Panc1 (cell line): ENCODE results near the gene FAM83B. TPM values are rescaled to one million over a fixed set of nuclear protein-coding genes. Genes with fewer than 3 reads are reported as not detected.

Experiments
- ATAC-seq: fragments of 200-7000 bp; cut with Tn5 transposase; 2 replicates; pipeline ENCODE4 v1.9.1; 2020; ENCODE audit warnings: mild to moderate bottlenecking, moderate library complexity
- BruUV-seq: library from RNA; stranded (reverse); fragments of 400-500 nt; replicated peaks from 2 replicates; lab custom pipeline; 2021; lab: Mats Ljungman, UMichigan
- CTCF ChIA-PET: fragments of 300-600 bp; sonication (Branson Sonifier 250); formaldehyde crosslinking; loops from one replicate; lab custom pipeline; 2022; ENCODE audit warnings: antibody characterized with exemption; lab: Charles Lee
- POLR2A ChIA-PET: fragments of 300-600 bp; sonication (Branson Sonifier 250); formaldehyde crosslinking; loops from one replicate; lab custom pipeline; 2022; ENCODE audit warnings: antibody characterized with exemption; lab: Charles Lee
- DNase-seq: peaks from one replicate; pipeline ENCODE4 v3.0.0-alpha.2; 2010; ENCODE audit warnings: low read depth, low spot score
- H3K27ac ChIP-seq: 2 replicates; pipeline ENCODE4 v1.5.1; 2011; ENCODE audit warnings: mild to moderate bottlenecking, low read length, inconsistent platforms
- H3K27me3 ChIP-seq: fragments of 200-500 bp; sonication (Bioruptor generic); 2 replicates; pipeline ENCODE4 v1.6.0; 2014; ENCODE audit warnings: low read length, inconsistent platforms; ENCODE audit not compliant: control insufficient read depth, insufficient read depth
- H3K36me3 ChIP-seq: fragments of 200-500 bp; sonication (Bioruptor generic); 2 replicates; pipeline ENCODE4 v1.5.1; 2014; ENCODE audit warnings: inconsistent platforms, mild to moderate bottlenecking, low read length, moderate library complexity; ENCODE audit not compliant: control insufficient read depth, insufficient read depth
- H3K4me1 ChIP-seq: 2 replicates; pipeline ENCODE4 v1.5.1; 2011; ENCODE audit warnings: inconsistent platforms, mild to moderate bottlenecking, low read length, moderate library complexity; ENCODE audit not compliant: control insufficient read depth, insufficient read depth
- H3K4me3 ChIP-seq, 2 experiments: 2 replicates each; pipeline ENCODE4 v1.5.1; 2011 to 2012; ENCODE audit warnings: low read depth in 2 of 2, low read length in 2 of 2, mild to moderate bottlenecking in 2 of 2, inconsistent platforms in 1 of 2, moderate library complexity in 1 of 2
- H3K9me3 ChIP-seq: fragments of 200-500 bp; sonication (Bioruptor generic); 2 replicates; pipeline ENCODE4 v1.5.1; 2014; ENCODE audit warnings: low read depth, mild to moderate bottlenecking, inconsistent platforms, low read length, moderate library complexity; ENCODE audit not compliant: control insufficient read depth, insufficient read depth
- POLR2AphosphoS5 ChIP-seq: IDR thresholded peaks from 2 replicates; pipeline ENCODE4 v1.6.1; 2012; ENCODE audit warnings: mild to moderate bottlenecking, low read depth, low read length, moderate library complexity
- SIN3A ChIP-seq: IDR thresholded peaks from 2 replicates; pipeline ENCODE4 v1.6.1; 2012; ENCODE audit warnings: low read depth, mild to moderate bottlenecking, low read length, moderate library complexity, borderline replicate concordance; ENCODE audit not compliant: insufficient read depth
- TCF7L2 ChIP-seq: IDR thresholded peaks from 2 replicates; pipeline ENCODE4 v1.6.1; 2011; ENCODE audit warnings: mild to moderate bottlenecking, low read depth, low read length, inconsistent platforms
- in situ Hi-C: cut with HindIII; loops from 2 replicates; pipeline ENCODE4 v1.10.0; 2016; ENCODE audit warnings: low sequenced_read_pairs, low pct_unique_long_range_greater_than_20kb
- intact Hi-C: fragments of 100-400 bp; cut with micrococcal nuclease; formaldehyde crosslinking; loops from one replicate; pipeline ENCODE4 v1.10.0; 2022; ENCODE audit not compliant: unreplicated experiment
- total RNA-seq: library from RNA; stranded (reverse); gene quantifications from one replicate; pipeline ENCODE4 v1.2.1, GENCODE V29; 2021; ENCODE audit not compliant: unreplicated experiment
- TF ChIP-seq, protein P1 (sequence below): fragments of 450-650 bp; IDR thresholded peaks from 2 replicates; pipeline ENCODE4 v1.5.1; 2017; ENCODE audit warnings: mild to moderate bottlenecking
- TF ChIP-seq, protein P2 (sequence below), 2 experiments: IDR thresholded peaks; 2 replicates each; pipeline ENCODE4 v1.6.1; 2011 to 2012; ENCODE audit warnings: low read depth in 2 of 2, control low read depth in 1 of 2, low read length in 1 of 2, mild to moderate bottlenecking in 1 of 2, moderate library complexity in 1 of 2; ENCODE audit not compliant: insufficient read depth in 1 of 2

The FAM83B gene
- total RNA-seq, 1 experiment from 2014 or later: not detected

DNA sequence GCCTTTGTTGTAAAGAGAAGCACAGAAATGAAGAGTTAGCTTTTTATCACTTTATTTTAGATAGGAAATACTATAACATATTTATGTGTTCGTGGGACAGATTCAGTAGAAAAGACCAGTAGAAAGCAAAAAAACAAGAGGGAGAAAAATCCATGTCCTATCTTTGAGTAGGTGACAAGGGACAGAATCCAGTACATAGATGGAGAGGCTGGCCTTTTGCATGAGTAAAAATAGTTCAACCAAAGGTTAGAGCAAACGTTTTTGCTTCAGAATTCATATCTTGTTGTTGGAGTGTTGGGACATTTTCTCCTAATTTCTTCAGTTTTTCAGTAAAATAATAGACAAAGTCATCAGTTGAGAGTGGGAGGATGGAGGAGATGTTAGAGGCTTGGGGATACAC is 19.6 kb upstream of the FAM83B start:
- Histone ChIP-seq H3K27me3 (no peaks in the 10 kb centered on the region), H3K9me3 (no peaks in the 10 kb centered on the region; the same call in 1 of the 2 replicates), H3K36me3 (no peaks in the 10 kb centered on the region), H3K4me1 (no peaks in the 10 kb centered on the region), H3K4me3 (no peak overlapping the region), H3K27ac (no peak overlapping the region)
- CTCF ChIA-PET: no interaction called here
- no peak for DNase-seq
- in situ Hi-C loops: no loop called here
- POLR2A ChIA-PET: no interaction called here
- TF ChIP-seq, protein P1, sequence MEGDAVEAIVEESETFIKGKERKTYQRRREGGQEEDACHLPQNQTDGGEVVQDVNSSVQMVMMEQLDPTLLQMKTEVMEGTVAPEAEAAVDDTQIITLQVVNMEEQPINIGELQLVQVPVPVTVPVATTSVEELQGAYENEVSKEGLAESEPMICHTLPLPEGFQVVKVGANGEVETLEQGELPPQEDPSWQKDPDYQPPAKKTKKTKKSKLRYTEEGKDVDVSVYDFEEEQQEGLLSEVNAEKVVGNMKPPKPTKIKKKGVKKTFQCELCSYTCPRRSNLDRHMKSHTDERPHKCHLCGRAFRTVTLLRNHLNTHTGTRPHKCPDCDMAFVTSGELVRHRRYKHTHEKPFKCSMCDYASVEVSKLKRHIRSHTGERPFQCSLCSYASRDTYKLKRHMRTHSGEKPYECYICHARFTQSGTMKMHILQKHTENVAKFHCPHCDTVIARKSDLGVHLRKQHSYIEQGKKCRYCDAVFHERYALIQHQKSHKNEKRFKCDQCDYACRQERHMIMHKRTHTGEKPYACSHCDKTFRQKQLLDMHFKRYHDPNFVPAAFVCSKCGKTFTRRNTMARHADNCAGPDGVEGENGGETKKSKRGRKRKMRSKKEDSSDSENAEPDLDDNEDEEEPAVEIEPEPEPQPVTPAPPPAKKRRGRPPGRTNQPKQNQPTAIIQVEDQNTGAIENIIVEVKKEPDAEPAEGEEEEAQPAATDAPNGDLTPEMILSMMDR: no peak
- no peak for TF ChIP-seq SIN3A
- TF ChIP-seq, protein P2, sequence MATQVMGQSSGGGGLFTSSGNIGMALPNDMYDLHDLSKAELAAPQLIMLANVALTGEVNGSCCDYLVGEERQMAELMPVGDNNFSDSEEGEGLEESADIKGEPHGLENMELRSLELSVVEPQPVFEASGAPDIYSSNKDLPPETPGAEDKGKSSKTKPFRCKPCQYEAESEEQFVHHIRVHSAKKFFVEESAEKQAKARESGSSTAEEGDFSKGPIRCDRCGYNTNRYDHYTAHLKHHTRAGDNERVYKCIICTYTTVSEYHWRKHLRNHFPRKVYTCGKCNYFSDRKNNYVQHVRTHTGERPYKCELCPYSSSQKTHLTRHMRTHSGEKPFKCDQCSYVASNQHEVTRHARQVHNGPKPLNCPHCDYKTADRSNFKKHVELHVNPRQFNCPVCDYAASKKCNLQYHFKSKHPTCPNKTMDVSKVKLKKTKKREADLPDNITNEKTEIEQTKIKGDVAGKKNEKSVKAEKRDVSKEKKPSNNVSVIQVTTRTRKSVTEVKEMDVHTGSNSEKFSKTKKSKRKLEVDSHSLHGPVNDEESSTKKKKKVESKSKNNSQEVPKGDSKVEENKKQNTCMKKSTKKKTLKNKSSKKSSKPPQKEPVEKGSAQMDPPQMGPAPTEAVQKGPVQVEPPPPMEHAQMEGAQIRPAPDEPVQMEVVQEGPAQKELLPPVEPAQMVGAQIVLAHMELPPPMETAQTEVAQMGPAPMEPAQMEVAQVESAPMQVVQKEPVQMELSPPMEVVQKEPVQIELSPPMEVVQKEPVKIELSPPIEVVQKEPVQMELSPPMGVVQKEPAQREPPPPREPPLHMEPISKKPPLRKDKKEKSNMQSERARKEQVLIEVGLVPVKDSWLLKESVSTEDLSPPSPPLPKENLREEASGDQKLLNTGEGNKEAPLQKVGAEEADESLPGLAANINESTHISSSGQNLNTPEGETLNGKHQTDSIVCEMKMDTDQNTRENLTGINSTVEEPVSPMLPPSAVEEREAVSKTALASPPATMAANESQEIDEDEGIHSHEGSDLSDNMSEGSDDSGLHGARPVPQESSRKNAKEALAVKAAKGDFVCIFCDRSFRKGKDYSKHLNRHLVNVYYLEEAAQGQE (IDR thresholded peaks at IDR 0.05; ENCODE audit: insufficient read depth in 1 of 2, low read depth in 2 of 2, low read length in 1 of 2): no peak
- no peak for TF ChIP-seq TCF7L2
- no TSS peak for BruUV-seq
- ATAC-seq: no peak
- intact Hi-C loops: no loop called here

DNA sequence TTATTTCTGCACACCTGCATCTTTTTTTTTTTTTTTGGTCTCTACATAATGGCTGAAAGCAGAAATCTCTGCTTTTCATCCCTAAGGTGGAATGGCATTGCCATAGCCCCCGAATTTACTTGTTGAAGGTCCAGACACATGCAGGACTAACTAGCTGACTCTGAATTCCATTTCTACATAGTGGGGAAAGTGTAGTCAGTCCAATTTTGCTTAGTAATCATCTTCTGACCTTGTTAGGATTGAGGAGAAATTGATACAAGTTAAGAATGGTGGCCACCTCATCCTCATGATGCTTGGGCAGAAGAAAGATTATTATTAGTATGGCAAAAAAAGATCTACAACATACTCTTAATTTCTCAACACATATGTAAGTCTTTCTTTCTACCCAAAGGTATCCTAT is 16.4 kb upstream of the FAM83B start:
- DNase-seq (no peak), ATAC-seq (no peak)
- in situ Hi-C loops: no loop called here
- Histone ChIP-seq H3K36me3 (no peaks in the 10 kb centered on the region), H3K9me3 (no peaks in the 10 kb centered on the region; the same call in 1 of the 2 replicates), H3K27ac (no peak overlapping the region), H3K4me1 (no peaks in the 10 kb centered on the region), H3K27me3 (no peaks in the 10 kb centered on the region), H3K4me3 (no peak overlapping the region)
- BruUV-seq: no TSS peak
- ChIA-PET CTCF (interaction anchor here (0.7 kb wide), 1 partner anchor 616 kb away, joined by 5 read pairs; no protein-coding TSS in a partner anchor), POLR2A (no interaction called here)
- TF ChIP-seq SIN3A: no peak
- no peak for TF ChIP-seq TCF7L2
- TF ChIP-seq, protein P1: no peak
- TF ChIP-seq, protein P2 (IDR thresholded peaks at IDR 0.05; ENCODE audit: insufficient read depth in 1 of 2, low read depth in 2 of 2, low read length in 1 of 2): no peak
- no peak for TF ChIP-seq POLR2AphosphoS5
- intact Hi-C loops: no loop called here
